Raji (cell line): ENCODE data around the gene CLCN7.

ENCODE experiments used
- POLR2A ChIP-seq: IDR thresholded peaks from 2 replicates; pipeline ENCODE4 v1.6.1; 2011; ENCODE audit warnings: low read depth, low read length, control low read depth; ENCODE audit not compliant: insufficient read depth

The CLCN7 gene

DNA sequence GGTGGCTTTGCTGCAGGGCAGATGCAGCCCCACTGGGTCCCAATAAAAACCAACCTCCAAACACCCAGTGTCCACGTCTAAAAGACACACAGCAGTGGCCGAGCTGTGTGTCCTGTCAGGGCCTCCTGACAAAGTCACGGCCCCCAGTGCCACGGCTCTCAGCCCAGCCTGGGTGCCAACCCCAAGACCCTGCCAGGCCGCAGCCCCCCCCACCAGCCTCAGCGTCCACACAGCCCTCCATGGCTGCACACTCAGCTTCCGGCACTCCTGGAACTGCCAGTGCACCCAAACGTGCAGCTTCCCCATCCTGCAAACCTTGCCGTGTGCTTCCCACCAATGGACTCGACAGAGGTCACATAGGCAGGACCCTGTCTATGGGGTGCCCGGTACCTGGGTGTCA is 26.9 kb downstream of the CLCN7 start:
- TF ChIP-seq POLR2A = no peak

DNA sequence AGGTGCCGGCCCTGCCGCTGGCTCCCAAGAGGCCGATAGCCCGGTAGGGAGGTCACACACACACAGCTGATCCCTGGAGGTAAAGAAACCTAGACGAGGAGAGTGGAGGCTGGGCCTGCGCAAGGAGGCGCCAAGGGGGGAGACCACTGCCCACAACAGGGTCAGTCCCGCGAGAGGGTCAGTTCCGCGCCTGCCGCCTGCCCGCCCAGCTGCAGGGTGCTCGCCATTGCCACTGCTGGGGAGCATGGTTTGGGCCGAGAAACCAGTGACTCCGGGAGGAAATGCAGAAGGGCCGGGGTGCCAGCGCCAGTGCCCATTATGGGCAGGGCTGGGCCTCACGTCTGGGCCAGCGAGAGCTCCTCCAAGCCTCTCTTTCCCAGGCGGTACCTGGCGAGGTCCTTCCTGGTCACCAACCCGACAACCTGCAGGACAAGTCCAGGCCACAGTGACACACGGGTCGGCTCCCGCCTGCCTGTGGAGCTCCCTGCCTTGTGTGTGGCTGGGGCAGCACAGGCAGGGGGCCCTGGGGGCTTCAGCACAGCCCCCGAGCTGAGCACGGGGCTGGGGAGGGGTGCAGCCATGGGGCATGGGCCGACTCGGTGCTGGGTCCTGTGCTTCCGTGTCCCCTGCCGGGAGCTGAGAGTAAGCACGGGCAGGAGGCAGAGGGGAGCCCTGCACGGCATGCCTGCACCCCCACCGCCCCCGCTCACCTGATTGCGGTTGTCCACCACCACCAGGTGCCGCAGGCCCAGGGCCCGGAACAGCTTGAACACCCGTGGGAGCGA is 28.3 kb downstream of the CLCN7 start:
- no peak for TF ChIP-seq POLR2A

DNA sequence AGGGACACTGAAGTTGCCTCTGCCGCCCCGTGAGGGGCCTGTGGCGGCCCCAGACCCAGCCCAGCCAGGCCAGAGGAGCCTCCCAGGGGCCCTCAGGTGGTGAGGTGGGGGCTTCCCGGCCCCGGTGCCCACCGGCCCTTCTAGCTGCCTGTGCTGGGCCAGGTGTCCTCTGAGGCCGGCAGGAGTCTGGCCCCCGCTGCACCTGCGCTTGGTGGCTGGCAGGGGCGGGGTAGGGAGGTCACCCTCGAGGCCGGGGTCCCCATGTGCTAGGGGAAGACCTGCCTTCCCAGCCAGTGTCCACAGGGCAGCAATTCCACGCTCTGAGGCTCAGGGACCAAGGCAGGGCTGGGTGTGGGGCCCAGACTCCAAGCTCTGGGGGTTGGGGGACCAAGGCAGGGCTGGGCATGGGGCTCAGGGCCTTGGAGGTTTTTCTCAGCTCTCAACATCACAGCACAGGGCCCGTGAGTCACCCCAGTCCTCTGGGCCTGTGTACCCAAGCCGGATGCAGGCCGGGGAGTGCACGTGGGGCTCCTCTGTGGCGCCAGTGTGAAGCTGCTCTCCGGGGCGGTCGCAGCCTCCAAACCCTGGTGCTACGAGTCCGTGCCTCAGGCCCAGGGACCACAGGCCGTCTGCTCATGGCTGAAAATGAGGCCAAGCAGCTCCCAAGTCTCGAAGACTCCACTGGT is 29.2 kb downstream of the CLCN7 start:
- no peak for TF ChIP-seq POLR2A

DNA sequence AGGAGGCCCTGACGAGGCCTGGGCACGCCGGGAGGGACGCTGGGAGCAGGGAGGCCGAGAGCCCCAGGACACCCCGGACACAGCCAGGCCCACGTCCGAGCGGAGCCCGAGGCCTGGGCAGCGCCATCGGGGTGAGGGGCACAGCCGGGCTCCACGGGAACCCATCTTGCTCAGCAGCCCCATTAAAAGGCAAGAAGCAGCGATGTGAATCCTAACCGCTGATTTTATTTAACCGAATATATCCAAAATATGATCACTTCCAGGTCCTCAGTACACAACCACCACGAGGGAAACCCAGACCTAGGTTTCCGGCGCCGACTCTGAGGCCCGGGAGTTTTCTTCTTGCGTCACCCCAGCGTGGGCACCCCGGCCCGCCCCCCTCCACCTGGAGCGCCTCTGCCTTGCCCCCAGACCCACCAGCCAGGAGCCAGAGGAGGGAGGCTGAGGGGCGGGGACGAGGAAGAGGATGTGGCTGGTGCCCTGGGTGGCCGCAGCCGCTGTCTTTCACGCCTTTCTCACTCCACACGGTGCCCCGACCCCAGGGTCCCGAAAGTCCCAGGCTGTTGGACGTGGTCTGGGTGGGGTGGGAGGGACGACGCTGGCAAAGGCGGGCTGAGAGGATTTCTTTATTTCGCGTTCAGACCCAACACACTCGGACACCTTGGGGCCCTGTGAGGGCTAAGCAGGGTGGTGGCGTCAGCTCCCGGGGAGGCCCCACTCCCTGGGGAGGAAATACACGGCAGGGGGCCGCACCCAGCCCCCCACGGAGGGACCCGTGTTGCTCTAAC is 29.9 kb downstream of the CLCN7 start:
- no peak for TF ChIP-seq POLR2A

DNA sequence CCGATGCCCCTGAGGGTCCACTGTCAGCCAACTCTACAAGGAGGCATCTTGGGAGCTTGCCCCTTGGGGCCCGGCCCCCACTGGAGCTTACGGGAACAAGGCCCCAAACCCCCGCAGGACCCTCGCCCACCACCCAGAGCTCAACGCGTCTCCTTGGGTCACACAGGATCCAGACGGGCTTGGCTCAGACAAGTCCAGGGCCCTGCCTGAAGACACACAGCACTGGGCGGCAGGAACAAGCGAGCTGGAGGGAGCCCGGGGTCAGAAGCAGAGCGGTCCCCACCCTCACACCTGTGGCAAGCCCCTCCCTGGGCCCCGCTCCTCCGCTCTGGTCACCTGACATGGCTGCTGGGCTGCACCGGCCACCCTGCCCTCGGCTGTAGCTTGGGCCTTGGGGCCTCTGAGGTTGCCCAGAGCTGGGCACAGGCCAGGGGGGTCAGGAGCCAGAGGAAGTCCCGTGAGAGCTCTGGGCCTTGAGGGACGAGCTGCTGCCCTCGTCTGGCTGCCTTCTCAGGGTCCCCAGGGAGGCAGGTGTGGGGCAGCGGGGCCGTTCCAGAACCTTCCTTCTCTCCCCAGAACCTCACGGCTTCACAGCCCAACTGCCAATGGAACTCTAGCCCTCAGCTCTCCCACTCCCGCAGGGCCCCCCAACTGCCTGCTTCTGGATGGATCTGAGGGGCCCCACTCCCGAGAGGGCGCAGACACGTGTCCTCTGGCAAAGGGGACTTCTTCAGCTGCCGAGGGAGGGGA is 30.7 kb downstream of the CLCN7 start, which contains the start of gene CCDC154:
CCDC154 (minus strand) TSS at position 577 of the 750 bp plus-strand sequence; CDS start at position 343, 234 bp downstream.
- no peak for TF ChIP-seq POLR2A

DNA sequence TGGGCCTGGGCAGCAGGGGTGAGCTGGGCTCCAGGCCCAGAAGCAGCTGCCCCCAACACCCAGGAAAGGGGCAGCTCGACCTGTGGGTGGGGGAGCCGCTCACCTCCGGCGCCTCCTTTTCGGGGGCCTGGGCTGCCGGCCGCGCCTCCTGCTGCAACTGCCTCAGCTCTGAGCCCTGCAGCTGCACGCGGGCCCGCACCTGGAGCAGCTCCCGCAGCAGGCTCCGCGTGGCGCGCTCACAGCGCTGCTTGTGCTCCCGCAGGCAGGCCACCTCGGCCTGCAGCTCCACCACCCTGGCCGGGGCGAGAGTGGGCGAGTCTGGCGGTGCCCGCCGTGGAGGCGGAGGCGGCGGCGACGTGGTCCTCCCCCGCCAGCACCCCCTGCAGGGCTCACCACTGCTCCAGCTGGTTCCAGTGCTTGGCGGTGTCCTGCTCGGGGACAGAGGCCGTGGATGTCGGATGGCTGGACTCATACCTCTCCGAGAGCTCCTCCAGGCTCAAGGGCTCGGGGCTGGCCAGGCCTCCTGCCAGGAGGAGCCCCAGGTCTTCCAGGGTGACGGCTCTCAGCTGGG is 31.3 kb downstream of the CLCN7 start:
- TF ChIP-seq POLR2A = no peak

DNA sequence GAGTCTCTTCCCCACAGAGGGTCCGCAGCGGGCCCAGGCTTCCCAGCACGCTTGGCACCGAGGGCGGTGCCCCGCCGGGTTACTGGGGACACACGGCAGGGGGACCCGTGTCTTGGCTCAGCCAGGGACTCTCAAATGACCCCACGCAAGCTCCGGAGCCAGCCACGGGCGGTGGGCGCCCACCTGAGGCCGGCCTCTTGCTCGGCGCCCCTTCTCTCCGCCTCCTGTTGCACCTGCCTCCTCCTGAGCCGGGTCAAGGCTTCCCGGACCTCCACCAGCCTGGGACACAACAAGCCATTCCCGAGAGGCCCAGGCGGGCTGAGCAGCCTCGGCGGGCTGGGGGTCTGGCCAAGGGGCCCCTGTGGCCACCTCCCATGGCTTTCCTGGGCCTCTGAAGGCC is 32.1 kb downstream of the CLCN7 start:
- TF ChIP-seq POLR2A = no peak

DNA sequence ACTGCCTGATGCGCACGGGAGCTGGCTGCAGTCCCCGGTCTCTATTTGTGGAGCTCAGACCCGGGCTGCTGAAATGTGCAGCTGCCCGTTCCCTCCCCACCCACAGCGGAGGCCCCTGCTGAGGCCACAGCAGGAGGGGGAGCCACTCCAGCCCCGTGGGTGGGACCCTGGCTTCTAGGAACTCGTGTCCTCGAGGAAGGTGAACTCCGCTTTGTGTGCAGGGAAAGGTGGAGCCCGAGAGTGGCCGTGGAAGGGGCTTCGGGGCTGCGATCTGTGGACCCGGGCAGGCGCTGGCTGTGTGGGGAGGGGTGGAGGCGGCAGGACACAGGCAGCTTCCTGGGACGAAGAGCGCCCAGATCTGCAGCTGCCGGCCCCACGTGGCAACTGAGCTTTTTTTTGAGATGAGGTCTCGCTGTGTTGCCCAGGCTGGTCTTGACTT is 33.4 kb downstream of the CLCN7 start:
- TF ChIP-seq POLR2A = no peak

DNA sequence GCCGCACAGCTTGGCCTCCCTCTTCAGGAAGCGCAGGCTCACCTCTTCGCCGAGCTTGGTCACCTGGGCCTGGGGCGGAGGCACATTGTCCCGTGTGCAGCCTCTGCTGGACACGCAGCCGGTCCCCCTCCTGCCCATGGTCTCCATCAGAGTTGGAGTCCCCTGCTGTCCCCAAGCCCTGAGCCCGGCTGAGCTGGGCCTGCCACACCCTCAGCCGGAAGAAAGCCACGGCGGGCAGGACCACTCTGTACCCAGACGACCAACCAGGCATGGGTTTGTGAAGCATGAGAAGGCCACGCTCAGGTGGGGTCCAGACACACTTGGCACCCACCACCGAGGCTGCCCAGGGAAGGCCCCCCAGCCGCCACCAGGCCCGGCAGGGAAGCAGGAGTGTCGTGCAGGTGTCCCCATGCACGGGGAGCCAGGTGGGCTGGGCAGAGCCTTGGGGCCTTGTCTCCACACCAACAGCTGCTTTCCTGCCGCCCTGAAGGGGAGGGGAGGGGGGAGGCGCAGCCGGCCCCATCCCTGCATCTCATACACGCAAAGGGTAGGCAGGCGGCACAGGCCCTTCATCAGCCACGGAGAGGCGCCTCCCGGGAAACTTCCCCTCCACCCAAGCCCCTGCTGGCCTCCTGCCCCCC is 35.6 kb downstream of the CLCN7 start:
- no peak for TF ChIP-seq POLR2A

DNA sequence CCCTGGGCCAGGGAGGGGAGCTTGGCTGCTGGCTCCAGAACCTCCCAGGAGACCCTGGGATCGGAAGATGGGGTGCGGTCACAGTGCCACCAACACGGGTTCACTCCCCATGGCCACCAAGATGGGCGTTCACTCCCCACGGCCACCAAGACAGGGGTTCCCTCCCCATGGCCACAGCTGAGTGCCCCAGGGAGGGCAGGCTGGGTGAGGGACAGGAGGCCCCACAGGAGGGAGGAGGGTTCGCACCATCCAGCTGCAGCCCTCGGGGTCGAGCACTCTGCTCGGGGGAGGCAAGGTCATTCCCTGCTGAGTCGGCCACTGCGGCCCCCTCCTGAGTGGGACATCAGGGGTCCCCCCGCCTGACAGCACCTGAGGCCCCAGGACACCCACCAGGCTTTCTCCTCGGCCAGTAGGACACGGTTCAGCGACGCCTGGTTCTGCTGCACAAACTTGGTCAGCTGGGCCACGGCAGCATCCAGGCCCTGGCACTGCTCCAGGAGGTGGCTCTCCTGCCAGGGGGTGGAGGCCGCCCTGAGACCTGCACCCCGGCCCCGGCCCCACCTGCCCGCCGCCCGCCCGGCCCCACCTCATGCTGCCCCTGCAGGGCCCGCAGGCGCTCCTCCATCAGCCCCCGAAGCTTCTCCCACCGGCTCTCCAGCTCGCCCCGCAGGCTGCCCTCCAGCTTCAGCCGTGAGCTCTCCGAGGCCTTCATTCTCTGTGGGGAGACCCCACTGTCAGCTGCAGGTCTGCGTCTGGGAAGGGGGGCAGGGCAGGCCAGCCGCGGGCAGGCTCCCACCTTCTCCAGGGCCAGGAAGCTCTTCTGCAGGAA is 36.4 kb downstream of the CLCN7 start:
- no peak for TF ChIP-seq POLR2A

DNA sequence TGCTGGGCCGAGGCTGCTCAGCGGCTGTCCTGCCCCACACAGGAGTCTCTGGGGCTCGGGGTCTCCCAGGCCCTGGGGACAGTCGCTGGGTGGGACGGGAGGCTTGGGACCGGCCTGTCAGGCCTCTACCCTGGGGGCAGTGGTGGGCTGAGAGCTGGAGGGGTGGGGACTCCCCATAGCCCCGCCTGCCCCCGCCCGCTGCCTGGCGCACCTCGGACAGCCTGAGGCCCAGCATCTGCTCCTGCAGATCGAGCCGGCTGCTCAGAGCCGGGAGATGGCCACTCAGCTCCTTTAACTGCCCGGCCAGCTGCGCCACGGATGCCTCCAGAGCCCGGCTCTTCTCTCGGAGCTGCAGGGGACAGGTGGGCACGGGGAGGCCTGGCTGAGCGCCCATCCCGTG is 37.2 kb downstream of the CLCN7 start:
- no peak for TF ChIP-seq POLR2A

DNA sequence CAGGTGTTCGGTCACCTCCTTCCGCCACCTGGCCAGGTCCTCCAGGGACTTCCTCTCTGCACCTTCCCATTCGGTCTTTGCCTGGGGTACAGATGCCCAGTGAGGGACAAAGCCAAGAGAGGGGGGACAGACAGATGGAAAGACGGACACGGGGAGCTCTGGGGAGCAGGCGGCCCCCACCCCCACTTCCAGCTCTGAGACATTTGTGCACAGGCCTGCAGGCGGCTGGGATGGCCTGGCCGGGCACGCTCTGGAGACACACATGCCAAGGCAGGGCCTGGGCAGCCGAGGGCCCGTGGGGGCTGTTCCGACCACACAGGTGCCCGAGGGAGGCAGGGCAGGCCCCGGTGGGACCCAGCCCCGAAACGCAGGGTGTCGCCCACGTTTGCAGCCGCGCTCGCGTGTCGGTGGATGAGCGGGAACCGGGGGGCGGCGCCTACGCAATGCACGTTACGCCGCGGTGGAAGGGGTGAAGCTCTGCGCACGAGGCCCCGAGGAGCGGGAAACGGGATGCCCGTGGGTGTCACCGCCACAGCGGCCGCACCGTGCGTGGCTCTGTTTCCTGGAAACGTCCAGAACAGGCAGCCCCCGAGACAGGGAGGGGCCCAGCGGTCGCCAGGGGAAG is 38.0 kb downstream of the CLCN7 start:
- no peak for TF ChIP-seq POLR2A
